Measurements from ENCODE around the gene STON1. TPM values are rescaled to one million over a fixed set of nuclear protein-coding genes. Genes with fewer than 3 reads are reported as not detected.
"Not testable (repeated sequence)": the region's sequence is repeated elsewhere in the genome, so short reads cannot be mapped to it uniquely, and the experiment has no call there.

The STON1 gene
- total RNA-seq, 1 donor from 2014 or later = 1.6 TPM

GRCh38 chr2:48568547-48568946 lies 38.6 kb downstream of the STON1 start:
- intact Hi-C loops (cut with micrococcal nuclease) = no loop called here

DNA sequence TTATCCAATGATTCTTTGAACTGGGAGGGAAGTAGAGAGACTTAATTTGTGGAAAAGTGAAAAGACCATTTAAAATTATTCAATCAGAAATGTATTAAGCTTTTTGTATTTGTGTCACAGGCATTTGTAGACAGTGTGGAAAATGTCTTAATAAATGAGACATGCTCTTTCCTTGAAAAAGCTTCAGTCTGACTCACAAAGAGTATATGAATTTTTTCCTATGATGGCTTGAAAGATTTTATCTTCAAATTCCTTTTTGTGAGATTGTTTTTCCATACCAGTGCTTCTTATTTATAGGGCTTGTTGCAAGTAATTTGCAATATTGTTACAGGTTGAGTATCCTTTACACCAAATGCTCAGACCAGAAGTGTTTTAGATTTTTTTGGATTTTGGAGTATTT lies 39.5 kb downstream of the STON1 start:
- intact Hi-C loops (cut with micrococcal nuclease) = no loop called here

DNA sequence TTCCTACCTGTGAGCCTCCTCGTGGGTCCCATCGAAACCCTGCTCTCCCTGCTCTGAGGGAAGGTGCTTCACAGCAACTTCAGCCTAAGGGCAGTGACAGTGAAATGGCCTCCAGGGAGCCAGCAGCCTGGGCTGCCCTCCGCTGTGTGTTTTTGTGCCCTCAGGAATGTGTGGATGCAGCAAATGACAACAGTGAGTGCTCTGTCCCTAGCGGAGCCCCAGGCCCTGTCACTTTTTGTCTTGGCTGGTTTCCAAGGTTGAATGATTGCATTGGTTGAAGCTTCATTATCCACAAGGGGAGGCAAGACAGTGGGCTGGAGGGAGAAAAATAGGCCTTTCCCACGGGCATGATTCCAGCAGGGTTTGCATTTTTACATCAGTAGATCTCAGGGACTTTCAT lies 42.9 kb downstream of the STON1 start:
- intact Hi-C loops (cut with micrococcal nuclease) = no loop called here

GRCh38 chr2:48574353-48575287 lies 44.7 kb downstream of the STON1 start:
- intact Hi-C loops (cut with micrococcal nuclease) = no loop called here

DNA sequence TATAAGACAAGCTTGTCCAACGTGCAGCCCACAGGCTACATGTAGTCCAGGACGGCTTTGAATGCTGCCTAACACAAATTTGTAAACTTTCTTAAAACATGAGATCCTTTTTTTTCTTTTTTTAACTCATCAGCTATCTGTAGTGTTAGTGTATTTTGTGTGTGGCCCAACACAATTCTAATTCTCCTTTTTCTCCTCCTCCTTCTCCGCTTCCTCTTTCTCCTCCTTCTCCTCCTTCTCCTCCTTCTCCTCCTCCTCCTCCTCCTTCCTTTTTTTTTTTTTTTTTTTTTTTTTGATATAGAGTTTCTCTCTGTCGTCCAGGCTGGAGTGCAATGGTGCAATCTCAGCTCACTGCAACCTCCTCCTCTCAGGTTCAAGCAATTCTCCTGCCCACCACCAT lies 48.4 kb downstream of the STON1 start:
- intact Hi-C loops (cut with micrococcal nuclease) = no loop called here

DNA sequence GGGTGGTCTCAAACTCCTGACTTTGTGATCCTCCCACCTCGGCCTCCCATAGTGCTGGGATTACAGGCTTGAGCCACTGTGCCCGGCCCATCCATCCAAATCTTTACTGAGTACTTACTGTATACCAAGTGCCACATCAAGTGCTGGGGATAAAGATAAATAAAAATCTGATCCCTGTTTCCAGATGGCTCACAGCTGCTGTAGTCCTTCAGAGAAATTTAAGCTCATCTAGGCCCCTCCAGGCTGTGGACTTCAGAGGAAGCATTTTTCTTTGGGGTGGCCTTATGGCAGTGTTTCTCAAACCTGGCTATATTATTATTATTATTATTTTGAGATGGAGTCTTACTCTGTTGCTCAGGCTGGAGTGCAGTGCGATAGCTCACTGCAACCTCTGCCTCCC lies 54.0 kb downstream of the STON1 start:
- intact Hi-C loops (cut with micrococcal nuclease) = no loop called here

DNA sequence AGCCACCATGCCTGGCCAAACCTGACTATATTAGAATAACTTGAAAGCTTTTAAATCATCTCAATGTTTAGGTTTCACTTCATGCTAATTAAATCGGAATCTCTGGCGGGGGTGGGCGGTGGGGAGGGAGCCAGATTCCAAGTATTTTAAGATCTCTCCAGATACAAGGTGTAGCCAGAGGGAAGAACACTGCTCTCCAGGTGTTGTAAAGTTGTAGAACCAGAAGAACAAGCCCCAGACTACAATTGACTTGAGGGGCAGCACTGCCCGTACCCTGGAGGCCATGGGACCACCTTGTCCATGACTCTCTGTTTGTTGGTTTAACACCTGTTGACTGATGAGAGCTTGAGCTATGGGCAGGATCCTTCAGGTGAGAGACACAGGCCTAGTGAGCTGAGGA lies 54.6 kb downstream of the STON1 start:
- intact Hi-C loops (cut with micrococcal nuclease) = no loop called here

DNA sequence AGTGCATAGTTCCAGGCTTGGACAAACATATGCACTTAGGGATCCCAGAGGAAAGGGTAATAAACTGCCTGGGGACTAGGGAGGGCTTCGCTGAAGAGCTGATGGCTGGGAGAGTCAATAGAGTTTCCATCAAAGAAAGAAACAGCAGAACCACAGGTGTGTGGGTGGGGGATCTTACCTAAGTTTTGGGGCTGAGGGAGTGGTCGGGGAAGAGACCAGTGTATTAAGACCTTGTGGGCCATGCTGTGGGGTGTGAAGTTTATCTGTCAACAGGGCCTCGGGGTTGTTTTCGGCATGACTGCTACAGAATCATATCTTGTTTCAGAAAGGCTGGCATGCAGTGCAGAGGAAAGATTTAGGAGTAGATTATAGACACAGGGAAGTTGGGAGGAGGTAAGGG lies 56.5 kb downstream of the STON1 start:
- intact Hi-C loops (cut with micrococcal nuclease) = no loop called here

DNA sequence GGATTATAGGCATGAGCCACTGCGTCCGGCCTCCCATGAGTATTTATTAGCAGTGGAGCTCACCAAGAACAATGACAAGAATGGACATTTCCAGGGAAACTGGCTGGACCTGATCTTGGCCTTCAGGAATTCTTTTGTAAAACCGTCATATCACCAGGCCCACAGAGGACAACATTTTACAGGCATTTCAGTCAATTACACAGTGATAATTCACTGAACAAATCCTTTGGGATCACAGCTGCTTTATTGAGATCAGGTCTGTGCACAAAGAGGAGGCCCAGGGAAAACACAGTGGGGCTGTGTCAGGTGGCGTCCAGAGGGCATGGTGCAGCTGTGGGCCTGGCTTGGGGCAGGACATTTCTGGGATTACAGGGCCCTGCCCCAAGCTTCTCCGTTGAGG lies 57.6 kb downstream of the STON1 start:
- intact Hi-C loops (cut with micrococcal nuclease) = no loop called here

DNA sequence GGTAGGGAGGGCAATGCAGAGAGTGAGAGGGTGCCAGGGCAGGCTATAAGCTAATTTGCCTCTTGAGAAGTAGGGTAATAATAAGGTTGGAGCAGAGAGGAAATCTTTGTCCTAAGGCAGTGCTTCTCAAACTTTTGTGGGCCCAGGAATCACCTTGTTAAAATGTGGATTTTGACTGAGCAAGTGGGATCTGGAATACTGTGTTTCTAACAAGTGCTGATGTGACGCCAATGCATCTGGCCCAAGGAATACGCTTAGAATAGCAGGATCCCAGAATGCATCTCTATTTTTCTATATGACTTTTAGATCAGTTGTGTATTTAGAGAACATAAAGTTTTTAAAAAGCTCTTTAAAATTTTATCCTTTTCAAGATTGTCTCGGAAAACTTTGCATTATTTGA lies 58.0 kb downstream of the STON1 start:
- intact Hi-C loops (cut with micrococcal nuclease) = no loop called here

DNA sequence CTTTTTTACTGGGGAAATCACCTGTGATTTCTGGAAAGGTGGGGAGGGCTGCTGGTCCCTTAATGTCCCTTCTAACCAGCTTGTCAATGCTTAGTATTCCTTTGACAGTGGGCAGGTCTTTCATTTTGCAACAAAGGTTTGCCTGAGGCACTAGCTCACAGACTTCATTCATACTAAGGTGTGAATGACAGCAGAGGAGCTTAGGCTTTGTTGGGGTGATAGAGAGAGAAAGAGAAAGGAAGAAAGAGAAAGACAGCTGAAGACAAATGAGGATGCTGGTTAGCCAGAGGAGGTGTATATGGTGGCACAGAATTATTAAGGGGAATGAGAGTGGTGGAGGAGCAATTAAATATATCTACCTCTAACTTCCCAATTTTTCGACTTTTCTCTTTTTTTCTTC lies 58.8 kb downstream of the STON1 start:
- intact Hi-C loops (cut with micrococcal nuclease) = no loop called here

- intact Hi-C loops (cut with micrococcal nuclease) = no loop called here
These were observed 59.3 kb downstream of the STON1 start for GRCh38 chr2:48589170-48589767.

DNA sequence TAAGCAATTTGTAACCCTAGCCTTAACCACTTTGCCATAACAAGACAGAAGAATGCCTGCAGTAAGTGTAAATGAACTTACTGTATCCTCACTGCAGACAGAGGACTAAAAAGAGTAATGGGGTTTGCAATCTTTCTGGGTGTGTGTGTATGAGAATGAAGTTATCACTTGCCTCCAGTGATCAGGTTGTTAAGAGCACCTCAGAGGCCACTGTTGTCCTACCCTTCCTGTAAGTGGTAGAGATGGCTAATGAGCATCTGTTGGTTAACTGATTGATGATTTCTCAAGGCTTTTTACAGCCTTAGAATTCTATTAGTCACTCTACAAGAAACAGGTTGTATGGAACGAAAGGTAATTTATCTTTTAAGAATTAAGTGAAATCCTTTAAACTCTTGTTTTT lies 60.1 kb downstream of the STON1 start:
- intact Hi-C loops (cut with micrococcal nuclease) = no loop called here

DNA sequence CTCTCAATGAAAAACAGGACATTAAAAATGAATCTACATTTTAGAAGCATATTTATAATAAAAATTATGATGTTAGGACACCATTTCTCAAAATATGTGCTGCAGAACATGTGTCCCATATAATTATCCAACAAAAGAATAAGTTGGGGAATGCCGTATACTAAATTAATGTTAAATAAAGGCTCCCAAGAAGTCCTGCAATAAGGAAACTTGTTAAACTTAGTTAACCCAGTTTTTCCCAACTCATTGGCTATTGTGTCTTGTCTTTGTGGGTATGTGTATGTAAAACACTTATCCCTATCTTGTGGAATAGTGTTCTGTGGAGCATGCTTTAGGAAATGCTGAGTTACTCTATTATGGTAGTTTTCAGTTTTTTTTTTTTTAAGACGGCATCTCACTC lies 62.1 kb downstream of the STON1 start:
- intact Hi-C loops (cut with micrococcal nuclease) = no loop called here

DNA sequence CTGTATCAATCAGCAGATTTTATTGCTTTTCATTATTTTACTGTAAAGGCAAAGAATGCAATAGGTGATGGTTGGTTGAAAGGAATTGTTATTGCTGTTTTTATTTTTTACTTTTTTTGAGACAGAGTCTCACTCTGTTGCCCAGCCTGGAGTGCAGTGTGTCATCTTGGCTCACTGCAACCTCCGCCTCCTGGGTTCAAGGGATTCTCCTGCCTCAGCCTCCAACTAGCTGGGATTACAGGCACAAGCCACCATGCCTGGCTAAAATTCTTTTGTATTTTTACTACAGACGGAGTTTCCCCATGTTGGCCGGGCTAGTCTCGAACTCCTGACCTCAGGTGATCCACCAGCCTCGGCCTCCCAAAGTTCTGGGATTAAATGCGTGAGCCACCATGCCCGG lies 66.8 kb downstream of the STON1 start:
- intact Hi-C loops (cut with micrococcal nuclease) = not testable (repeated sequence)

- intact Hi-C loops (cut with micrococcal nuclease) = no loop called here
These were observed 67.5 kb downstream of the STON1 start for GRCh38 chr2:48597492-48597891.

DNA sequence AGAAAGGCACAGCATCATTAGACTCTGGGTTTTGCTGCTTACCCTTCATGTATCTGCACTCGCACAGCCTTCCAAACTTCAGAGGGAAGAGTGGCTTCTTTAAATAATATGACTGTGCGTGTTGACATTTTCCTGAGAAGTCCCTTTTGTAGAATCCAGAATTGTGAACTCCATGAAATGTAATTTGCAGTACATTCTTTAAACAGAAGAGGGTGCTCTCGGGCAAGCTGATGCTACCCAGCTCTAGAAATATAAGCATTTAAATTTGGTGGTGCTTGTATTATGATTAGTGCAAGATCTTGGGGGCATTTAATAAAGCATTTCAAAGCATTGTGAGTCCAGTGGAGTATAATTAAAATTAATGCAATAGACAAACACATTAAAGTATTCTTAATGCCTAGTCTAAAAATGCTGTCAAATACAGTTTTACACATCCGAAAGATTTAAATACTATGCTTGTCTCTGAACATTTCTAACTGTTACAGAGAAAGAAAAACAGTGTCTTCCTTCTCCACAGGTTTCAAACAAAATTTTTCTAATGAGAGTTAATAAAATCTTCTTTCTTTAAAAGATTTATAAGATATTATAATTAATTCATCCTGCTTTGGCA lies 70.4 kb downstream of the STON1 start:
- intact Hi-C loops (cut with micrococcal nuclease) = loop anchor here (2.0 kb wide), 1 partner anchor 1544 kb away; no protein-coding TSS in a partner anchor

DNA sequence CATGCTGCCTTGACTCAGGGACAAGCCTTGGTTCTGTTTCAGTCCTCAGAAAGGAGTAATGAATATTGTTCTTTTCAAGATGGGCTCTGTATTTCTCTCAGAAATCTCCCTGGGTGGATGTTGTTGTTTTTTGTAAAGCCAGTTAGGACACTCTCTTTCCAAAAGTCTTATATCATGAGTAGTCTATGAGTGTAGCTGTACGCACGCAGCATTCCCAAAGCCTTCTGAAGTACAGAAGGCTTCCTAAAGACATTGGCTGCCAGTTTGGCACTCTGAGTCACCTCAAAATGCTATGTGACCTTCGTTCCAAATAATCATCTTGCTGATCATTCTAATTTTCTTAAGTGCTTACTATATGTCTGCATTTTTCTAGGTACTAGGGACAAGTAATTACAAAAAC lies 71.0 kb downstream of the STON1 start:
- intact Hi-C loops (cut with micrococcal nuclease) = loop anchor here (2.0 kb wide), 1 partner anchor 1544 kb away; no protein-coding TSS in a partner anchor

GRCh38 chr2:48601349-48601748 lies 71.4 kb downstream of the STON1 start:
- intact Hi-C loops (cut with micrococcal nuclease) = loop anchor here (2.0 kb wide), 1 partner anchor 1543 kb away; no protein-coding TSS in a partner anchor

DNA sequence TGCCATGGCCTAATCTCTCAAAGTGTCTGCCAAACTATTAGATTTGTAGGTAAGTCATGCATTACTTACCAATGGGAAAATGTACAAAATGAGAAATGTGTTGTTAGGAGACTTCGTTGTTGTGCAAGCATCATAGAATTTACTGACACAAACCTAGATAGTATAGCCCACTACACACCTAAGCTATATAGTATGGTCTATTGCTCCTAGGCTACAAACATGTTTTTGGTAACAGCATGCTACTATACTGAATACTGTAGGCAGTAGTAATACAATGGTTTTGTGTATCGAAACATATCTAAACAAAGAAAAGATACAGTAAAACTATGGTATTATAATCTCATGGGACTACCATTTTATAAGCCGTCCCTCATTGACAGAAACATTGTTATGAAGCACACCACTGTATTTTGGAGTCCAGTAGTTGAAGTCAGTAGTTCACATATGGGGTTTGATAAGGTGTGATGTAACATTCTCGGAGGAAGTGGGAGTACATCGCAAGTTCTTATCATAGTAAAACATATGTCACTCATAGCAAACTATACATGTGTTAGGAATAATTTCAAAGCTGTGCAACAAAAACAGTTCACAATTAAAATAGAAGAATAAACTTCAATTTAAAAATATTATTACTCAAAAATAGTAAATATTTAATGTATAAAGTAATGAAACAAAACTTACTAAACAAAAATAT lies 75.7 kb downstream of the STON1 start:
- intact Hi-C loops (cut with micrococcal nuclease) = no loop called here

DNA sequence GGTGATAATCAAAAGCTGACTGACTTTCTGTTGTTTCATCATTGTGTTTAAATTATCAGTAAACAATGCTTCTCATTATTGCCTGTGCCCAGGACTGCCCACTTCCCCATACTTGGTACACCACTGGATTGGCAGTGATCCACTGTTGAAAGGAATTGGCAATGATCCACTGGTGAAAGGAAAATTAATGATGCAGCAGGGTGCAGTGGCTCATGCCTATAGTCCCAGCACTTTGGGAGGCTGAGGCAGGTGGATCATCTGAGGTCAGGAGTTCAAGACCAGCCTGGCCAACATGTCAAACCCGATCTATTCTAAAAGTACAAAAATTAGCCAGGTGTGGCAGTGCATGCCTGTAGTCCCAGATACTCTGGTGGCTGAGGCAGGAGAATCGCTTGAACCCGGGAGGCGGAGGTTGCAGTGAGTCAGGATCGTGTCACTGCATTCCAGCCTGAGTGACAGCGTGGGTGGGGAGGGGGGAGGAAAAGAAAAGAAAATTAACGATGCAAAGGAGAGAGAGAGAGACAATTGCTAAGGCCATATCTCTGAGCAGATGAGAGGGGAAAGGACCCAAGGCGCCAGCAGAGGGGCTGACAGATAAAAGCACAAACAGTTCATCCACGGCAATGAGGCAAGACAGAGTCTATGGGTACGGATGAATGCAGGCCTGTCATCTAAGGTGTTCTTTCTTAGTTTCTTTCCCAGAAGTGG lies 77.5 kb downstream of the STON1 start:
- intact Hi-C loops (cut with micrococcal nuclease) = no loop called here
